ENCODE data around the gene PSTPIP1. TPM values are rescaled to one million over a fixed set of nuclear protein-coding genes. Genes with fewer than 3 reads are reported as not detected.

Gene PSTPIP1
- total and polyA plus RNA-seq, 10 of the 15 experiments (the other 5 are each of a cell fraction or from before 2014, with no cell fraction given), result 0.50 to 29.3 (median 14.5) TPM

- CTCF ChIA-PET, result interaction anchor here (1.2 to 1.5 kb wide), 2 partner anchors 87 to 161 kb away, joined by 3 to 4 read pairs; no protein-coding TSS in a partner anchor
- Histone ChIP-seq H3K4me1 (ENCODE audit: control insufficient read depth, insufficient read depth, low read length) (no peaks in the 10 kb centered on the region), H3K36me3 (ENCODE audit: control insufficient read depth in 2 of 2, insufficient read depth in 2 of 2, low read length in 1 of 2) (no peaks in the 10 kb centered on the region), H3K27ac (ENCODE audit: control insufficient read depth, insufficient read depth) (no peak overlapping the region), H3K79me2 (ENCODE audit: control insufficient read depth, insufficient read depth, low read length) (no peaks in the 10 kb centered on the region), H2AFZ (ENCODE audit: control insufficient read depth, low read depth, low read length) (no peak overlapping the region), H3K9me3 (replicated peaks; ENCODE audit: control insufficient read depth, insufficient read depth, low read length) (no peaks in the 10 kb centered on the region), H4K20me1 (ENCODE audit: control insufficient read depth, insufficient read depth) (no peaks in the 10 kb centered on the region), H3K27me3 (replicated peaks in 1 of 2; ENCODE audit: control insufficient read depth in 2 of 2, insufficient read depth in 2 of 2, low read length in 1 of 2) (no peaks in the 10 kb centered on the region), H3K4me3 (no peak overlapping the region), H3K4me2 (ENCODE audit: control insufficient read depth, insufficient read depth) (no peak overlapping the region), H3K9ac (ENCODE audit: control insufficient read depth, insufficient read depth, low read length) (no peak overlapping the region)
- no peak for FAIRE-seq
- POLR2A ChIA-PET, result interaction anchor here (0.6 kb wide), 1 partner anchor 17 kb away, joined by 3 read pairs; no protein-coding TSS in a partner anchor
- SMC1A ChIA-PET (ENCODE audit: uncharacterized antibody, unreplicated experiment), result interaction anchor here (0.6 to 1.5 kb wide), 4 partner anchors 8 to 124 kb away, joined by 3 read pairs; no protein-coding TSS in a partner anchor
- in situ Hi-C loops (cut with MboI), result no loop called here
- TF ChIP-seq TARDBP (IDR thresholded peaks at IDR 0.05; ENCODE audit: borderline replicate concordance) (no peak), RUNX3 (IDR thresholded peaks at IDR 0.05; ENCODE audit: low read length) (no peak), ZBTB4 (CRISPR knock-in tag; IDR thresholded peaks at IDR 0.05) (no peak), ZNF274 (IDR thresholded peaks at IDR 0.05; ENCODE audit: insufficient read depth, insufficient read length) (no peak), CHD4 (IDR thresholded peaks at IDR 0.05) (no peak), HDAC2 (IDR thresholded peaks at IDR 0.05) (no peak), ZBTB11 (CRISPR knock-in tag; IDR thresholded peaks at IDR 0.05) (no peak)
- TF ChIP-seq, protein P1, sequence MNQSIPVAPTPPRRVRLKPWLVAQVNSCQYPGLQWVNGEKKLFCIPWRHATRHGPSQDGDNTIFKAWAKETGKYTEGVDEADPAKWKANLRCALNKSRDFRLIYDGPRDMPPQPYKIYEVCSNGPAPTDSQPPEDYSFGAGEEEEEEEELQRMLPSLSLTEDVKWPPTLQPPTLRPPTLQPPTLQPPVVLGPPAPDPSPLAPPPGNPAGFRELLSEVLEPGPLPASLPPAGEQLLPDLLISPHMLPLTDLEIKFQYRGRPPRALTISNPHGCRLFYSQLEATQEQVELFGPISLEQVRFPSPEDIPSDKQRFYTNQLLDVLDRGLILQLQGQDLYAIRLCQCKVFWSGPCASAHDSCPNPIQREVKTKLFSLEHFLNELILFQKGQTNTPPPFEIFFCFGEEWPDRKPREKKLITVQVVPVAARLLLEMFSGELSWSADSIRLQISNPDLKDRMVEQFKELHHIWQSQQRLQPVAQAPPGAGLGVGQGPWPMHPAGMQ (IDR thresholded peaks at IDR 0.05; ENCODE audit: borderline replicate concordance), result no peak
- ATAC-seq, result no peak
- intact Hi-C loops (cut with micrococcal nuclease; ENCODE audit: unreplicated experiment), result no loop called here
- WGBS (ENCODE audit: insufficient coverage, insufficient replicate concordance, low lambda C conversion rate, missing lambda C conversion rate), result 12% methylated on average over 3 of the region's 3 CpGs
- RAD21 ChIA-PET (ENCODE audit: unreplicated experiment), result interaction anchor here (0.6 kb wide), 1 partner anchor 31 kb away, joined by 3 read pairs; no protein-coding TSS in a partner anchor
- BruUV-seq (replicated peaks), result no TSS peak
- DNase-seq (ENCODE audit: low read depth, low spot score), result no peak
These were observed 41.0 kb upstream of the PSTPIP1 start for GRCh38 chr15:76953913-76954312.
